ENCODE data around the gene CCNG2. TPM values are rescaled to one million over a fixed set of nuclear protein-coding genes. Genes with fewer than 3 reads are reported as not detected.

The CCNG2 gene
- total RNA-seq, 1 experiment from 2014 or later, result 42.3 TPM

DNA sequence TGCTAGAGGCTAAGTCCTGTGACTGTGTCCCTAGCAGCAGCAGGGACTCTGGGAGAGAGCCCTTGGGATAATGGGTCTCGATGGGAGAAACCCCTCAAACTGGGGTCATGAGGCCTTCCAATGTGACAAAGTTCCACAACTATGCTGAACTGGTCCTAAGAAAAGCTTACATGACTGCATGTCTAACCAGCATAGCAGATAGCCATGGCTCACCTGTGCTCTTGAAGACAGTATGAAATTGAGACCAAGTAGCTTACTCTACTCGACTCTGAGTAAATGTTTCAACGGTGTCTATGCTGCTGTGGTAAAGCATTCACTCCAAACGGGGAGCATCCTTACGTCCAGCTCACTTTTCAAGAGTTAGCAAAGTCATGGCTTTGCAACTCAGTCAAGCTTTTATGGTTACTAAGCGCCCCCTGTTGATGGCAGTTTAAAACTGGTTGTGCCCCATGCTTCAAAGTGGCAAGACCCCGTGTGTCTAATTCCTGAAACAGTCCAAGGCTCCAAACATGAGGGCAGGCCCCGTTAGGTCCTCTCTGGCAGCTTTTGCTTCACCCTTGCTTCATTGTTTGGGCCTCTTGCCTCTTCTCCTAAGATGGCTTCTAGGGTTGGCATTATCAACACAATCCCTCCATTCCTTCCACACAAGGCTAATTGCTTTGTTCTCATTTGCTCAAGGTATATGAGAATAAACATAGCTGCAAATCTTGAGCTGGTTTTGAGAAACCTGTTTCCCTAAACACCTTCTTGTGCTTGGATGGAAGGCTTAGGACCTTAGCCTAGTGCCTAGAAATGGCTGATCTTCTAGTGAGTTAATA lies 46.6 kb downstream of the CCNG2 start:
- peak; percentile 74 for DNase-seq (ENCODE audit: low read depth)

DNA sequence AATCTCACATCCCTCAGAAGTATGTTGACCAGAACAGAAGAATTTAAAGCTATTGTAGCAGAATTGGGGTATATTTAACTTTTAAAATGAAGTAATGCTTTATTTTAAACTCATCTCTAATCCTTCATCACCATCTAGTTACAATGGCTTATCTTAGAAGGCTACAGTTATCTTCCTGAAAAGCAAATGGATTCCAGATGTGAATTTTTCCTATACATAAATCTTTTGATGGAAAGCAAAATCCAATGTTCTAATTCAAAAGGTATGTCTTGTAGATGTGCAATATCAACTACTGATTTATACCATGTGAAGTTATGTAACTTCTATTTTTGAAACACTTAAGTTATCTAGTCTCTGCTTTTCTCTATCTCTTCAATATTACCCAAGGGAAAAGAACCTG lies 47.6 kb downstream of the CCNG2 start:
- no peak for DNase-seq (ENCODE audit: low read depth)

DNA sequence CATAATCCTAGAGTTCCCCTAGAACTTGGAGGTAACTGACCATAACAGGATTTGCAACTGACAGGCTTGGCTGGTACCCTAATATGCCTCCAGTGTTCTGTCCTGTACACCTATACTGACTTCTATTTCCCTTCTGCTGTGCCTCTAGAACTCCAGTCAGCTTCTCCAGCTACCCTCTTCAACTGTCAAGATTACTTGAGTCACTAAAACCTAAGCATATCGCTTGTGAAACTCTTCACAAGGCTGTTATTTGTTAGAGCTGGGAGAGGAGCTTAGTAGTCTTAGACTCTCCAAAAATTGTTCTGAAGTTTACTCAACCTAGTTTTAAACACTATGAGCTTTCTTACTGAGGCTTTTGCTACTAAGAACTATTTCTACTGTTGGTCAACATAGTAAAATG lies 52.0 kb downstream of the CCNG2 start:
- DNase-seq (ENCODE audit: low read depth), result no peak

DNA sequence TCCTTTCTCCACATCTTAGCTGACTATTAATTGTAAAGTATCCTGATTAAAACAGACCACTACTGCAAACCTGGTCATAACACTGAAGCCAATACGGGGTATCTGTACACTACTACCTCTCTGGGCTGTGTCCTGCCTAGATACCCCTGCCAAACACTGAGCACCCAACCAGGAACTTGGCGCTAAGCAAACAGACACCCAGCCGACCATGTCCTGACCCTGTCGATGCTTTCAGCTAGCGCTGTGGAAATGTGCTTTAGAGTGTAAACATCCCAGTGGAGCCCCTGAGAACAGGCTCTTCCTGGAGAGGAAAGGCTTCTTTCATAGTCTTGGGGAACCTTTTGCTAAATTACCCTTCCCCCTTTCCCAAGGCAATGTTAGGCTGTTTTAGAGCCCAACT lies 52.9 kb downstream of the CCNG2 start:
- DNase-seq (ENCODE audit: low read depth), result no peak

DNA sequence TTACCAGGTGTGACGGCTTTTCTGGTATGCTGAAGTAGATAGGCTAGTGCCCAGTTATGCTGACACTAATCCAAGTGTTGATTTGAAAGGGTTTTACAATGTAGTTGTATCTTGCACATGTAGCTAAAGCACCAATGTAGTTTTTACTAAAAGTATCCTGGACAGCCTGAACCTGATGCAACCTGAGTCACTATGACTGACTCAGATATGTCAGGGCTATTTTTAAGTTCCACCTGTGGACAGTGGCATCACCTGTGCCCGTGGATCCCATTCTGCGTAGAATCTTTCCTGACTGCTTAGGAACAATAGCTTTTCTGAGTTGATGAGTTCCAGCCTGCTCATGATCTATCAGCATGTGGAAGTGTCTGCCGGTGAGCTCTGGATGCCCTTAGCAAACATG lies 58.1 kb downstream of the CCNG2 start:
- no peak for DNase-seq (ENCODE audit: low read depth)

DNA sequence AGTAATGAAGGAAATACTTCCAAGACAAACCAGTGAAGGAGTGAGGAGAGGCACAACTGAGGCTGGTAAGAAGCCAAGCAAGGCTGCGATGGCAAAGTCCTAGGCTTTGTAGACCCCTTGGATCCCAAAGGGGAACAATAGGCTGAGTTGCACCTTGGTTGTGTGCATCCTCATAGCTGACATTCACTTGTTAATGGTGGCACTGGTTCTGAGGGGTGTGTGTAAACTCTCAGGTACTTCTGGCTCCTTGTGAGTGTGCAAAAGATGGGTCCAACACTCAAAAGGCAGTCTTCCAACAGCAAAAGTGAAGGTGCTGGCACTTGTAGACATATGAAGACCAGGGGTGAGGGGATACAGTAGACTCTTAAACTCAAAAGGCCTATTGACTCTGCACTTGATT lies 60.5 kb downstream of the CCNG2 start:
- DNase-seq (ENCODE audit: low read depth), result no peak

DNA sequence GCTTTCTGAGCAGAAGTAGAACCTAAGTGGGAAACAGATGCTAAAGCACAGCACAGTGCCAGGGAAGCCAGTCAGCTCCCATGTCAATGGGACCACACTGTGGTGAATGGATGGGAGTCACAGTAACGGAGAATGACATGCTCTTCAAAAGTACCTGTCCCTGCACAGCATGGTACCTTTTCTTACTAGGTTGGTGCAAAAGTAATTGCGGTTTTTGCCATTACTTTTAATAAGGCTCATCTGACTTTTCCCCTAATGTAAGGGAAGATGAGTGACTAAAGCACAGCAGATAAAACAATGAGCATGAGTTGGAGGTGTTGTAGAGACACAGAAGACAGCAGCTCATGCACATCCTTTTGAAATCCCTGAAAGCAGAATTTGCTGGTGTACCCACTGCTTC lies 62.3 kb downstream of the CCNG2 start:
- DNase-seq (ENCODE audit: low read depth), result no peak

Other genes starting within 250 kb of the CCNG2 start
- gene SEPTIN11, start 207.5 kb upstream of the CCNG2 start, total RNA-seq (2014; rRNA removed), result 188 and 202 TPM in 2 replicates
- gene CCNI, start 81.2 kb upstream of the CCNG2 start, total RNA-seq (2014; rRNA removed), result 163 and 176 TPM in 2 replicates